Esophagus muscularis mucosa (tissue), 4 donors: ENCODE results near the gene CNPY3.

Experiments used
- EP300 ChIP-seq: sonication (generic); formaldehyde crosslinking; IDR thresholded peaks from one replicate; pipeline ENCODE4 v1.6.1; 2017; ENCODE audit warnings: antibody characterized with exemption
- POLR2A ChIP-seq: fragments of 450-650 bp; IDR thresholded peaks from one replicate; pipeline ENCODE4 v1.6.1; 2017; ENCODE audit warnings: antibody characterized with exemption, moderate library complexity, mild to moderate bottlenecking, low read depth
- POLR2AphosphoS5 ChIP-seq, 2 donors: sonication (generic); formaldehyde crosslinking; IDR thresholded peaks; one replicate each; pipeline ENCODE4 v1.6.1; 2017; ENCODE audit warnings: antibody characterized with exemption in 2 of 2
- TF ChIP-seq, protein P1 (sequence below), 3 experiments: fragments of 200-600 bp in 2 of 3; fragments of 450-650 bp in 1 of 3; sonication (generic) in 2 of 3; IDR thresholded peaks; one replicate each; pipeline ENCODE4 v1.5.1; 2017 to 2019; ENCODE audit warnings: antibody characterized with exemption in 3 of 3, mild to moderate bottlenecking in 2 of 3, moderate library complexity in 1 of 3

DNA sequence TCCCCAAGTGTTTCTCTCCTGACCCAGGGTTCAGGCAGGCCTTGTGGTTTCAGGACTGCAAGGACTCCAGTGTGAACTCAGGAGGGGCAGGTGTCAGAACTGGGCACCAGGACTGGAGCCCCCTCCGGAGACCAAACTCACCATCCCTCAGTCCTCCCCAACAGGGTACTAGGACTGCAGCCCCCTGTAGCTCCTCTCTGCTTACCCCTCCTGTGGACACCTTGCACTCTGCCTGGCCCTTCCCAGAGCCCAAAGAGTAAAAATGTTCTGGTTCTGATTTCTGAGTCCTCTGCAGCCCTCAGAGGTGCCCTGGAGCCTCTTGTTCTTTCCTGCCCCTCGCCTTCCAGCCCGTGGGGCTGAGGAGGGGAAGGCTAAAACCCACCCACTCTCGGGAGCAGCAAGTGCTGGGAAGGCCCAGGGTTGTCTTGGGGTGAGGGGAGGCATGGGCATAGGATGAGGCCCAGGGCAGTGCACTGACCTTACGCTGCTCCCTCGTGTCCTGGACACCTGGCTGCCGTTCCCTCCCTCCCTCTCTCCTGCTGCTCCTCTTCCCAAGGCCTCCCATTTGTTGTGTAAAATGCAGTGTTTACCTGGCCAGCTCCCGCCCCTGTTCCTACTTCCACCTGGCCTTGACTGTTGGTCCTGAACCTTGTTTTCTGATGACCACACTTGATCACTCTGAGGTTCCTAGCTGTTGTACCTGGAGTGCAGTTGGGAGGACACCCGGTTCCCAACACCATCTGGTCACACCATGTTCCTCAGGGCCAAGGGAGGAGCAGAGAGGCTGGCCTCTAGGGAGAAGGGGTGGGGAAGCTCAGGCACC is 9.9 kb downstream of the CNPY3 start:
- TF ChIP-seq, protein P1, sequence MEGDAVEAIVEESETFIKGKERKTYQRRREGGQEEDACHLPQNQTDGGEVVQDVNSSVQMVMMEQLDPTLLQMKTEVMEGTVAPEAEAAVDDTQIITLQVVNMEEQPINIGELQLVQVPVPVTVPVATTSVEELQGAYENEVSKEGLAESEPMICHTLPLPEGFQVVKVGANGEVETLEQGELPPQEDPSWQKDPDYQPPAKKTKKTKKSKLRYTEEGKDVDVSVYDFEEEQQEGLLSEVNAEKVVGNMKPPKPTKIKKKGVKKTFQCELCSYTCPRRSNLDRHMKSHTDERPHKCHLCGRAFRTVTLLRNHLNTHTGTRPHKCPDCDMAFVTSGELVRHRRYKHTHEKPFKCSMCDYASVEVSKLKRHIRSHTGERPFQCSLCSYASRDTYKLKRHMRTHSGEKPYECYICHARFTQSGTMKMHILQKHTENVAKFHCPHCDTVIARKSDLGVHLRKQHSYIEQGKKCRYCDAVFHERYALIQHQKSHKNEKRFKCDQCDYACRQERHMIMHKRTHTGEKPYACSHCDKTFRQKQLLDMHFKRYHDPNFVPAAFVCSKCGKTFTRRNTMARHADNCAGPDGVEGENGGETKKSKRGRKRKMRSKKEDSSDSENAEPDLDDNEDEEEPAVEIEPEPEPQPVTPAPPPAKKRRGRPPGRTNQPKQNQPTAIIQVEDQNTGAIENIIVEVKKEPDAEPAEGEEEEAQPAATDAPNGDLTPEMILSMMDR (IDR thresholded peaks at IDR 0.05), result no peak
- TF ChIP-seq POLR2A (no peak), POLR2AphosphoS5 (IDR thresholded peaks at IDR 0.05) (no peak), EP300 (no peak)
